Epithelial cell of prostate (primary cell): ENCODE data around the gene CCDC92B.

Experiments used
- DNase-seq: peaks from one replicate; pipeline ENCODE4 v3.0.0-alpha.2; 2011; ENCODE audit warnings: low read depth, low spot score
- H3K27ac ChIP-seq: fragments of 450-650 bp; 2 replicates; pipeline ENCODE4 v1.5.1; 2017; ENCODE audit warnings: mild to moderate bottlenecking

CCDC92B gene

DNA sequence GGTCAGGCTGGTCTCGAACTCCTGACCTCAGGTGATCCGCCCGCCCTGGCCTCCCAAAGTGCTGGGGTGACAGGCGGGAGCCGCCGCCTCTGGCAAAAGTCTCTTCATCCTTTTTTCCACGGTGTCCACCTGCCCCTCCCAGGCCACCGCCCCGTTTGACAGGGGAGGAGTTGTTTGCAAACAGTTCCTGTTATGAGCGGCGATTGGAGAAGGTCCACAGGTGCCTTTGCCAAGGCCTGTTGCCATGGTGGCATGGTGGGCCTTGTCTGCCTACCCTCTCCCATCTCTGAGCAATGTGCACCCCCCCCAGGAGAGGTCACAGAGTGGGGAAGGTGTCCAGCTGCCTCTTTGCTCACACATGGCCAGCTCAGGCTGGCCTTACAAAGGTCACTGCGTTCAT is 30.8 kb upstream of the CCDC92B start:
- no peak for DNase-seq
- no peak overlapping the region for H3K27ac ChIP-seq

DNA sequence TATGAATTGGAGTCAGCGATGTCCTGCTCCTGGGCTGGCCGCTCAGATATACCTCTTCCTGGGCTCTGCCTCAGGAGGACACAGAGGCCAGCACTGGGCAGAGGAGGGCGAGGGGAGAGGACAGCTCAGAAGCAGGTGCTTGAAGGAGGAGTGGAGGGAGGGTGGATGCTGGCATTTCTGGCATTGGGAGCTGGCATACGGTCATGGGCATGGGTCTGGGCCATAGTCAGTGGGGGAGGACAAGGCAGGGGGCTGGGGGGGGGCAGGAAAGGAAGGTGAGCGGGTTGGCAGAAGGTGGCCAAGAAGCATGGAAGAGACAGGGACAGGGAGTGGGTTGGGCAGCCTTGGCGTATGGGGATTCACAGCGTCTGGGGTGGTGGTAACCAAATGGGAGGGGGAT is 30.1 kb upstream of the CCDC92B start:
- DNase-seq = no peak
- H3K27ac ChIP-seq = no peak overlapping the region

DNA sequence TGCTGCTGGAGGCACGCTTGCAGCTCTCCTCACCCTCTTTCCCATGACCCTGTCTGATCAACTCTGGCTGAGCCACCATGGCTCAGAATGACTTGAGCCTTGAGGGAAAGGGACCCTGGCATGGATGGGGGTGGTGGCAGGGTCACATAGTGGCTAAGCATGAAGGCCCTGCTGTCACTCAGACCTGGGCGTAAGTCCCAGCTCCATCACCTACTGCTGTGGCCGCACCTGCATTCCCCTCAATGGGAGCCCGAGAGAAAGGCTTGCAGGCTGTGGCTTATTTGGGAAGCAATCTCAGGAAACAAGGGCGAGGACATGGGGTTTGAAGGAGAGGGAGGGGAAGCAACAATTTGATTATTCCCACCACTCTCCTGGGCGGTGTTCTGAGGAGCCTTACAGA is 29.0 kb upstream of the CCDC92B start:
- DNase-seq = no peak
- H3K27ac ChIP-seq = no peak overlapping the region

GRCh38 chr17:2777242-2777867 is 27.9 kb upstream of the CCDC92B start:
- H3K27ac ChIP-seq = no peak overlapping the region
- no peak for DNase-seq

DNA sequence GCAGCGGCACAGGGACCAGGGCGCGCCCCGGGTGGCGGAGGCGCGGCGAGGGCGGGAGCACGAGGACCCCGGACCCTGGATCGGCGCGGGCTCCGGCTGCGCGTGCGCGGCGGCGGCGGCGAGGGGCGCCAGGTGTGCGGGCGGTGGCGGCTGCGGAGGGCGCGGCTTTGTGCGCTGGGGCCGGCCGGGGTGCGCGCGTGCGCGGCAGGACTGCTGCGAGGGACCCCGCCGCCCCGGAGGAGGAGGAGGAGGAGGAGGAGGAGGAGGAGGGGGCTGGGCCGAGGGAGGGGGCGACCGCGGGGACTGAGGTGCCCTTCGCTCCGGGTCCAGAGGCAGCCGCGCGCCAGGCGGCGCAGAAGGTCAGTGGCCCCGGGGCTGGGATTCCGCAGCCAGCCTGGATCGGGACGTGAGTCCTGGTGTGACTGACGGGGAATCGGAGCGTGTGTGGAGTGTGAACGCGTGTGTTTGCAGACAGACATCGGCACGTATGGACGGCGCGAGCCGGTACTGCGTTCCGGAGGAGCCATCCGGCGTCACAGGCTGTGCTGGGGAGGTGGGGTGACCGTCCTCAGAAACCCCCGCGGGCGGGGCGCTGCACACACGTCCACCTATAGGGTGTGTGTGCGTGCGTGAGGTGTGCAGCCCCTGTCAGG is 27.3 kb upstream of the CCDC92B start:
- no peak overlapping the region for H3K27ac ChIP-seq
- no peak for DNase-seq

DNA sequence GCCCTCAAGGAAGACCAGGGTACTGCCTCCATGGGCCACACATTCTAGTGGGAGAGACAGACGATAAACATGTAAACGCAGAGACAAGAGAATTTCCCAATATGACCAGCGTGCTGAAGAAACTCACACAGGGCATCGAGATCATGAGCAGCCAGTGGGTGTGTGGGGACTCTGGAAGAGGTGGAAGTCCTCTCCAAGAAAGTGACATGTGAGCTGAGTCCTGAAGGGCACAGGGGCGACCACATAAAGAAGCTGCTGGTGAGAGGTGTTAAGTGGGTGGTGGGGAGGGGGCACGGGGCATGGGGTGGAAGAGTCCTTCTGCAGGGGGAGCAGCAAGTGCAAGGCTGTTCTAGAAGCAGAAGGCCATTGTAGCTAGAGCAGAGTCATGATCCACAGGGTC is 25.8 kb upstream of the CCDC92B start:
- no peak overlapping the region for H3K27ac ChIP-seq
- no peak for DNase-seq

- no peak for DNase-seq
Measured at GRCh38 chr17:2770129-2770528, 20.7 kb upstream of the CCDC92B start.

DNA sequence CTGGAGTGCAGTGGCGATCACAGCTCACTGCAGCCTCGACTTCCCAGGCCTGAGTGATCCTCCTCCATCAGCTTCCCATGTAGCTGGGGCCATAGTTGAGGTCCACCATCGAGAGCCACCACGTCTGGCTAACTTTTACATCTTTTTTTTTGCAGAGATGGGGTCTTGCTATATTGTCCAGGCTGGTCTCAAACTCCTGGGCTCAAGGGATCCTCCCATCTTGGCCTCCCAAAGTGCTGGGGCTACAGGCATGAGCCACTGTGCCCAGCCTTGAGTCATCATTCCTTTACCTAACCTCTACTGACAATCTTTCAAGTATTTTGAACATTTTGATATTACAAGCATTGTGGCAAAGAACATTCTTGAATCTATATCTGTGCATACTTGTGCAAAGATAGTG is 9.4 kb upstream of the CCDC92B start:
- no peak for DNase-seq
- no peak overlapping the region for H3K27ac ChIP-seq

More at GRCh38 chr17:2770129-2770528, 20.7 kb upstream of the CCDC92B start:
- H3K27ac ChIP-seq = no peak overlapping the region

GRCh38 chr17:2755891-2756724 is 6.7 kb upstream of the CCDC92B start:
- no peak overlapping the region for H3K27ac ChIP-seq
- DNase-seq = no peak

GRCh38 chr17:2751491-2751890 is 2.0 kb upstream of the CCDC92B start:
- no peak for DNase-seq
- no peak overlapping the region for H3K27ac ChIP-seq

DNA sequence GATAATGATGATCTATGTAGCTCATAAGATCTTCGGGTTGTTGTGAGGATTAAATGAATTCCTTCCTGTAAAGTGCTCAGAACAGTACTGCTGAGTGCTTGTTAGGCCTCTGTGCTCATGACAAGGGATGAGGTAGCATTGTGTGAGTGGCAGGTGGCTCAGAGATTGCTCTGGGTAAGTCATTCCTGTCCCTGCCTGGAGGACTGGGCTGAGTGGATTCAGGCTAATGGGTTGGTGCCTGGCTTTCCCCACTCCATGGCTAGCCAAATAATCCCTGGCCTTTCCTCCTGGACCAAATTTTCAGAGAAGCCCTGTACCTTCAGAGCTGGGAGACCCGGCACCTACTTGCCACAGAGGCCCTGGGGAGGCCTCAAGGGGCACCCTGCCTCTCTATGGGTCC is 1.3 kb upstream of the CCDC92B start:
- no peak for DNase-seq
- no peak overlapping the region for H3K27ac ChIP-seq

- no peak overlapping the region for H3K27ac ChIP-seq
- no peak for DNase-seq
Measured at GRCh38 chr17:2749784-2750181, 331 bp upstream of the CCDC92B start.

GRCh38 chr17:2745317-2746037 is 4.0 kb downstream of the CCDC92B start:
- no peak for DNase-seq
- H3K27ac ChIP-seq = no peak overlapping the region

DNA sequence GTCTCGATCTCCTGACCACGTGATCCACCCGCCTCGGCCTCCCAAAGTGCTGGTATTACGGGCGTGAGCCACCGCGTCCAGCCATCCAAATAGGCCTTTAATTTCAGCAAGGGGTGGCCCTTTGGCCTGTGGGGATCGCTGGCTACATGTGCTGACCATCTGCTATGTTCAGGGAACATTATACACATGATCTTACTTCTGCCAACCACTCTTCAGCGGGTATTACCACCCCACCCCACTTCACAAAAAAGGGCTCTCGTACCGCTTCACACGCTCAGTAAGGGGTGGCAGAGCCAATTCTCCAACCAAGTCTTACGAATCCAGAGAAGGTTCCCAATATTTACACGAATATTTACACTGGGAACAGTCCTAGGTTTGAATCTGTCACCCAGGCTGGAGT is 11.8 kb downstream of the CCDC92B start:
- H3K27ac ChIP-seq = peak overlapping the region; percentile 63
- no peak for DNase-seq

DNA sequence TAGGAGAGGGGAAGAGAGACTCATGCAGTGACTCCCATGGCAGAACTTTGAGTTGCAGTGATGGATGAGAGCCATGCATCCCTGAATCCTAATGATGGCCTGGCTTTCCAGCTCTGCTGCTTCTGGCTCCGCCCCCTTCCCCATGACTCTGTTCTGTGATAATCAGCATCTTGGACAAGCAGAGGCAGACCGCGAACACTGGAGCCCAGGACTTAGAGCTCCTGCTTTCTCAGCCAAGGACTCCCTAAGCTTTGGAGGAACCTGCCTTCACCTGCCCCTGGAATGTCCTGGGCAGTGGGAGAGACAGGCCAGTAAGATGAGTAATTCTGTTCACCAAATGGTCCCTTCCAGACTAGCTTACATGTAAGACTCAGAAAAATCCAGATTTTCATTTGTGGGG is 12.5 kb downstream of the CCDC92B start:
- H3K27ac ChIP-seq = peak overlapping the region; percentile 63
- peak; percentile 90 for DNase-seq

DNA sequence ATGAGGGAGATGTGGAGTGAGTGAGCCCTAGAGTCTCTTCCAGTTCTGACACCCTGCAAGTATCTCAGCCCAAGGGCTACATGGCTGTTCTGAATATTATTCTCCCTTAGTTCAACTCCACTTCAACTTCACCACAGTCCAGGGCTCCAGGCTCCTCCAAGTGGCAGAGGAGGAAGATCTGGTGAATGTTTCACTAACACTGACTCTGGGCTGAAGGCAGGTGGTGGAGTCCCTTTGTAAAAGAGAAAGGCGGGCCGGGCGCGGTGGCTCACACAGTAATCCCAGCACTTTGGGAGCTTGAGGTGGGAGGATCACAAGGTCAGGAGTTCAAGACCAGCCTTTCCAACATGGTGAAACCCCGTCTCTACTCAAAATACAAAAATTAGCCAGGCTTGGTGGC is 13.6 kb downstream of the CCDC92B start:
- H3K27ac ChIP-seq = no peak overlapping the region
- DNase-seq = no peak

- no peak for DNase-seq
- no peak overlapping the region for H3K27ac ChIP-seq
Measured at GRCh38 chr17:2734939-2735338, 14.5 kb downstream of the CCDC92B start.

GRCh38 chr17:2731807-2732206 is 17.6 kb downstream of the CCDC92B start:
- H3K27ac ChIP-seq = no peak overlapping the region
- DNase-seq = no peak

DNA sequence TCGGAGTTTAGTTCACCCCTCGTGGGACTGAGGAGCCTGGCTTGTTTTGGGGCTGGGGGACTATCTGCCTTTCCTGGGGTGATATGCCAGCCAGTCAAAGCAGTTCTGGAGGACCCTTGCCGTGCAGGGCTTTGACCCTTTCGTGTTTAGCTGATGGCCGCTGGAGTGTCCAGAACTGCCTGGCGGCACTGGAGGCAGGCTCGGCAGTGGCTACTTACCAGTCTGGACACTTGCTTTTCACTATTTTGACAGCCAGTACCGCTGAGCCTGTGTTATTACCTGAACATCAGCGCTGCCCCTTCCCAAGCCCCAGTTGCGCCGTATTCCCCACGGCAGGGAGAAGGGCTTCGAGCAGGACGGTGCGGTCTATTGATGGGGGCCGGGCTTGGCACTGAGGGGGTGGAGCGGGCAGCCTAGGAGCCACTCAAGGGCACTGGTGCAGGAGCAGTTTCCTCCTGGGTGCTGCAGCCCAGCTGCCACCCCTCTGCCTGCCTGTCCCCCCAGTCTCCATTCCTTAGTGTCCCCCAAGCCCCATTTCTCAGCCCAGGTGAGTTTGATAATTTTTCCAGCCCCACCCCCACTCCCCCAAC is 18.6 kb downstream of the CCDC92B start:
- DNase-seq = no peak
- no peak overlapping the region for H3K27ac ChIP-seq

- DNase-seq = no peak
- H3K27ac ChIP-seq = no peak overlapping the region
Measured at GRCh38 chr17:2724784-2725164, 24.7 kb downstream of the CCDC92B start.
